HepG2 (cell line): ENCODE measurements around the gene PARK7. TPM values are rescaled to one million over a fixed set of nuclear protein-coding genes. Genes with fewer than 3 reads are reported as not detected.

Source experiments
- AKAP8 ChIP-seq: sonication (generic); formaldehyde crosslinking; IDR thresholded peaks from 2 replicates; pipeline ENCODE4 v1.5.1; 2020; ENCODE audit warnings: mild to moderate bottlenecking, missing genetic modification reagents
- CENPT ChIP-seq: sonication (generic); formaldehyde crosslinking; IDR thresholded peaks from 2 replicates; pipeline ENCODE4 v1.8.0; 2022; ENCODE audit warnings: low read depth, mild to moderate bottlenecking, moderate library complexity, missing genetic modification reagents
- CENPX ChIP-seq: sonication (generic); formaldehyde crosslinking; IDR thresholded peaks from 2 replicates; pipeline ENCODE4 v1.9.0; 2021; ENCODE audit warnings: mild to moderate bottlenecking, missing genetic modification reagents, moderate library complexity
- CHD4 ChIP-seq: fragments of 200-600 bp; sonication (generic); IDR thresholded peaks from 2 replicates; pipeline ENCODE4 v1.7.0; 2017; ENCODE audit warnings: mild to moderate bottlenecking, low read length, borderline replicate concordance
- CREB1 ChIP-seq, 2 experiments: fragments of 450-650 bp in 1 of 2; IDR thresholded peaks; 2 replicates each; pipeline ENCODE4 v1.6.1; 2016 to 2017; ENCODE audit warnings: control low read depth in 1 of 2, mild to moderate bottlenecking in 1 of 2, missing compliant biosample characterization in 1 of 2, missing genetic modification characterization in 1 of 2
- DNMT1 ChIP-seq: sonication (generic); formaldehyde crosslinking; IDR thresholded peaks from 2 replicates; pipeline ENCODE4 v1.5.1; 2020; ENCODE audit warnings: mild to moderate bottlenecking, missing genetic modification reagents
- GLI4 ChIP-seq: sonication (generic); formaldehyde crosslinking; IDR thresholded peaks from 2 replicates; pipeline ENCODE4 v1.5.1; 2020; ENCODE audit warnings: missing genetic modification reagents, mild to moderate bottlenecking, moderate library complexity, borderline replicate concordance
- ISX ChIP-seq: sonication (generic); formaldehyde crosslinking; conservative IDR thresholded peaks from 2 replicates; pipeline ENCODE4 v1.5.0; 2020; ENCODE audit warnings: missing genetic modification reagents
- LRRFIP1 ChIP-seq: sonication (generic); formaldehyde crosslinking; conservative IDR thresholded peaks from 2 replicates; pipeline ENCODE4 v1.4.0; 2020; ENCODE audit warnings: missing genetic modification reagents
- PLRG1 ChIP-seq: fragments of 450-650 bp; conservative IDR thresholded peaks from 2 replicates; pipeline ENCODE4 v1.6.1; 2016
- SIN3A ChIP-seq: IDR thresholded peaks from 2 replicates; pipeline ENCODE4 v1.6.1; 2011; ENCODE audit warnings: low read depth, mild to moderate bottlenecking, control low read depth, low read length, borderline replicate concordance
- STAT6 ChIP-seq: sonication (generic); formaldehyde crosslinking; IDR thresholded peaks from 2 replicates; pipeline ENCODE4 v1.4.0; 2020; ENCODE audit warnings: missing genetic modification reagents, mild to moderate bottlenecking, borderline replicate concordance
- SYNCRIP ChIP-seq: fragments of 200-400 bp; formaldehyde crosslinking; IDR thresholded peaks from 2 replicates; pipeline ENCODE4 v1.6.1; 2018; ENCODE audit warnings: mild to moderate bottlenecking, low read depth, low read length; ENCODE audit not compliant: insufficient read depth
- TAF1 ChIP-seq: sonication (generic); formaldehyde crosslinking; IDR thresholded peaks from 2 replicates; pipeline ENCODE4 v1.4.0; 2020; ENCODE audit warnings: missing genetic modification reagents
- YY1 ChIP-seq: IDR thresholded peaks from 2 replicates; pipeline ENCODE4 v1.6.1; 2011; ENCODE audit warnings: low read length, low read depth, moderate library complexity, mild to moderate bottlenecking; ENCODE audit not compliant: insufficient read depth, insufficient replicate concordance
- ZBTB20 ChIP-seq: sonication (generic); formaldehyde crosslinking; IDR thresholded peaks from 2 replicates; pipeline ENCODE4 v1.8.1; 2023; ENCODE audit warnings: missing genetic modification reagents, low read depth, mild to moderate bottlenecking, borderline replicate concordance
- ZBTB26 ChIP-seq: IDR thresholded peaks from 2 replicates; pipeline ENCODE4 v1.6.1; 2016; ENCODE audit warnings: missing compliant biosample characterization, missing genetic modification reagents, borderline replicate concordance
- ZFP36 ChIP-seq: fragments of 150-350 bp; IDR thresholded peaks from 2 replicates; pipeline ENCODE4 v1.6.1; 2018; ENCODE audit warnings: borderline replicate concordance, low read length, low read depth; ENCODE audit not compliant: partially characterized antibody
- ZFP82 ChIP-seq: sonication (generic); formaldehyde crosslinking; IDR thresholded peaks from 2 replicates; pipeline ENCODE4 v1.5.1; 2020; ENCODE audit warnings: mild to moderate bottlenecking, missing genetic modification reagents, borderline replicate concordance
- ZNF205 ChIP-seq: IDR thresholded peaks from 2 replicates; pipeline ENCODE4 v1.6.1; 2018; ENCODE audit warnings: missing biosample characterization, missing genetic modification reagents
- ZNF326 ChIP-seq: sonication (generic); formaldehyde crosslinking; IDR thresholded peaks from 2 replicates; pipeline ENCODE4 v1.4.0; 2020; ENCODE audit warnings: missing genetic modification reagents, borderline replicate concordance
- ZNF678 ChIP-seq: sonication (generic); formaldehyde crosslinking; IDR thresholded peaks from 2 replicates; pipeline ENCODE4 v1.4.0; 2020; ENCODE audit warnings: mild to moderate bottlenecking, missing genetic modification reagents
- ZNF792 ChIP-seq: IDR thresholded peaks from 2 replicates; pipeline ENCODE4 v1.6.1; 2016
- polyA plus RNA-seq, 8 experiments: library from polyadenylated mRNA; depleted of rRNA in 3 of 8; stranded (reverse) in 7 of 8; unstranded in 1 of 8; fragments of >200 nt; fragmentation: Illumina TruSeq in 4 of 8; extraction: Trizol in 4 of 8; gene quantifications; 2 replicates each; pipeline versions ENCODE4 v1.2.1 to v1.2.3, GENCODE V29; 2011 to 2016; ENCODE audit warnings: low read depth in 4 of 8, missing spikeins in 1 of 8, mixed read lengths in 1 of 8; ENCODE audit not compliant: insufficient read depth in 1 of 8
- total RNA-seq, 5 experiments: library from RNA; depleted of rRNA; stranded (reverse); fragments of >200 nt; fragmentation: Illumina TruSeq; extraction: Trizol; gene quantifications; 2 replicates each; pipeline ENCODE4 v1.2.3, GENCODE V29; 2016; ENCODE audit warnings: low read depth in 1 of 5

The PARK7 gene
- total and polyA plus RNA-seq, 2 of the 13 experiments (the other 11 are each of a cell fraction or from before 2014, with no cell fraction given) = 212 to 296 TPM

GRCh38 chr1:7961216-7962013 is at the start of gene PARK7 (continued):
- peak; percentile 72; the same call in 1 of the 2 replicates for TF ChIP-seq STAT6
- TF ChIP-seq ZBTB20 (CRISPR knock-in tag) = peak; percentile 80
- TF ChIP-seq LRRFIP1 (CRISPR knock-in tag) = no peak
- TF ChIP-seq ZNF792 (CRISPR knock-in tag) = peak; percentile 86
- TF ChIP-seq ZFP82 = peak; percentile 90
- TF ChIP-seq CENPX (CRISPR knock-in tag) = no peak
- peak; percentile 89 for TF ChIP-seq AKAP8 (CRISPR knock-in tag)
- TF ChIP-seq ISX = no peak; the same call in none of the 2 replicates
- peak; percentile 94 for TF ChIP-seq SIN3A
- peak; percentile 73 for TF ChIP-seq CENPT
- TF ChIP-seq ZBTB26 (CRISPR knock-in tag) = peak; percentile 50; the same call in 1 of the 2 replicates
- TF ChIP-seq SYNCRIP = no peak
- no peak for TF ChIP-seq ZFP36
- TF ChIP-seq GLI4 (CRISPR knock-in tag) = peak; percentile 62; the same call in 1 of the 2 replicates
- TF ChIP-seq YY1 = peak; percentile 54
- no peak for TF ChIP-seq ZNF326 (CRISPR knock-in tag)
- TF ChIP-seq CHD4 = no peak
- TF ChIP-seq ZNF678 = peak; percentile 96; the same call in 1 of the 2 replicates
- TF ChIP-seq PLRG1 = no peak
- no peak for TF ChIP-seq ZNF205 (CRISPR knock-in tag)
- TF ChIP-seq DNMT1 (CRISPR knock-in tag) = no peak; the same call in 1 of the 2 replicates
- TF ChIP-seq CREB1 (IDR thresholded peaks at IDR 0.05) = peak; percentile 91
- TF ChIP-seq CREB1 (CRISPR knock-in tag; IDR thresholded peaks at IDR 0.05) = peak; percentile 98
- TF ChIP-seq TAF1 (CRISPR knock-in tag) = peak; percentile 93
